Omental fat pad (tissue), 4 donors: ENCODE data around the gene NOS2. TPM values are rescaled to one million over a fixed set of nuclear protein-coding genes. Genes with fewer than 3 reads are reported as not detected.
"Not testable (repeated sequence)": the region's sequence is repeated elsewhere in the genome, so short reads cannot be mapped to it uniquely, and the experiment has no call there.

Experiments
- ATAC-seq: fragments of 150-250 bp; one replicate; pipeline ENCODE4 v1.9.1; 2016; ENCODE audit warnings: mild to moderate bottlenecking, moderate library complexity; ENCODE audit not compliant: low FRiP score
- DNase-seq: peaks from one replicate; pipeline ENCODE4 v3.0.0-alpha.2; 2019; ENCODE audit warnings: low spot score
- total RNA-seq, 4 donors: library from RNA; depleted of rRNA; stranded (reverse); fragments of >200 nt; gene quantifications; one replicate each; pipeline ENCODE4 v1.1.0, GENCODE V29; 2016
- TF ChIP-seq, protein P1 (sequence below), 3 donors: fragments of 450-650 bp; IDR thresholded peaks; one replicate each; pipeline ENCODE4 v1.5.1; 2016 to 2017; ENCODE audit warnings: antibody characterized with exemption in 3 of 3, mild to moderate bottlenecking in 3 of 3, moderate library complexity in 2 of 3

NOS2 gene
- total RNA-seq, 4 donors from 2014 or later, result 0.12 to 0.19 TPM; not detected in 2

GRCh38 chr17:27755706-27756466 is 44.4 kb downstream of the NOS2 start:
- ATAC-seq, result no peak
- no peak for DNase-seq
- TF ChIP-seq, protein P1, sequence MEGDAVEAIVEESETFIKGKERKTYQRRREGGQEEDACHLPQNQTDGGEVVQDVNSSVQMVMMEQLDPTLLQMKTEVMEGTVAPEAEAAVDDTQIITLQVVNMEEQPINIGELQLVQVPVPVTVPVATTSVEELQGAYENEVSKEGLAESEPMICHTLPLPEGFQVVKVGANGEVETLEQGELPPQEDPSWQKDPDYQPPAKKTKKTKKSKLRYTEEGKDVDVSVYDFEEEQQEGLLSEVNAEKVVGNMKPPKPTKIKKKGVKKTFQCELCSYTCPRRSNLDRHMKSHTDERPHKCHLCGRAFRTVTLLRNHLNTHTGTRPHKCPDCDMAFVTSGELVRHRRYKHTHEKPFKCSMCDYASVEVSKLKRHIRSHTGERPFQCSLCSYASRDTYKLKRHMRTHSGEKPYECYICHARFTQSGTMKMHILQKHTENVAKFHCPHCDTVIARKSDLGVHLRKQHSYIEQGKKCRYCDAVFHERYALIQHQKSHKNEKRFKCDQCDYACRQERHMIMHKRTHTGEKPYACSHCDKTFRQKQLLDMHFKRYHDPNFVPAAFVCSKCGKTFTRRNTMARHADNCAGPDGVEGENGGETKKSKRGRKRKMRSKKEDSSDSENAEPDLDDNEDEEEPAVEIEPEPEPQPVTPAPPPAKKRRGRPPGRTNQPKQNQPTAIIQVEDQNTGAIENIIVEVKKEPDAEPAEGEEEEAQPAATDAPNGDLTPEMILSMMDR (IDR thresholded peaks at IDR 0.05), result no peak

DNA sequence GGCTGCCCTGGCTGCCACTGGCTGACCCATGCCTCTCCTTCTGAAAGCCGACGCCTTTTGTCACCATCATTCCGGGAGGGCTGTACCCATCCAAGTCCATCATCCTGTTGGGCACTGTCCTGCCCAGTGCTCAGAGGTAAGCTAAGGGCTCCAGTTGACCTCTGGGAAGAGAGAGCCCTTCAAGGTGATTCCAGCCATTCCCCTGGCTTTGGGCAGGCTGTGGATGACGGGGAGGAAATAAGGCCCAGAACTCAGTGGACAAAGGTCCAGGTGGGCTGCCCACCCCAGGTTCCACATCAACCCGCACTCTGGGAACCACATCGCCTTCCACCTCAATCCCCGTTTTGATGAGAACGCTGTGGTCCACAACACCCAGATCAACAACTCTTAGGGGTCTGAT is 45.8 kb downstream of the NOS2 start:
- TF ChIP-seq, protein P1 (IDR thresholded peaks at IDR 0.05), result no peak
- DNase-seq (no peak), ATAC-seq (no peak)

DNA sequence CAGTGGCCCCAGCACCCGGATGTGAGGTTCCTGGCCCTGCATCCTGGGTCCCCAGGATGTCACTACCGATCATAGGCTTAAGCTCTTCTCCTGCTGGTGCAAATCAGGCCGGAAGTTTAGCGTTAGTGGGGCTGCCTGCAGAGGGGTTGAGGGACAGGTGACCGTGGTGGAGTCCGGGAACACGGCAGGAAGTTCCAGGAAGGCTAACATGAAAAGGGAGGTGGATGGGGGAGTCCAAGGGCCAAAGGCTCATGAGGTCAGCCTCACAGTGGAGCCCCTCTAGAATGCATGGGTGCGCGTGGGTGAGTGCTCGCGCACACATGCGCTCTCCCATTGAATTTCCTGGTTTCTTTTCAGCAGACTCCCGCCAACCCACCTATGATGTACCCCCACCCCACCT is 46.6 kb downstream of the NOS2 start:
- DNase-seq, ATAC-seq: not testable (repeated sequence)

DNA sequence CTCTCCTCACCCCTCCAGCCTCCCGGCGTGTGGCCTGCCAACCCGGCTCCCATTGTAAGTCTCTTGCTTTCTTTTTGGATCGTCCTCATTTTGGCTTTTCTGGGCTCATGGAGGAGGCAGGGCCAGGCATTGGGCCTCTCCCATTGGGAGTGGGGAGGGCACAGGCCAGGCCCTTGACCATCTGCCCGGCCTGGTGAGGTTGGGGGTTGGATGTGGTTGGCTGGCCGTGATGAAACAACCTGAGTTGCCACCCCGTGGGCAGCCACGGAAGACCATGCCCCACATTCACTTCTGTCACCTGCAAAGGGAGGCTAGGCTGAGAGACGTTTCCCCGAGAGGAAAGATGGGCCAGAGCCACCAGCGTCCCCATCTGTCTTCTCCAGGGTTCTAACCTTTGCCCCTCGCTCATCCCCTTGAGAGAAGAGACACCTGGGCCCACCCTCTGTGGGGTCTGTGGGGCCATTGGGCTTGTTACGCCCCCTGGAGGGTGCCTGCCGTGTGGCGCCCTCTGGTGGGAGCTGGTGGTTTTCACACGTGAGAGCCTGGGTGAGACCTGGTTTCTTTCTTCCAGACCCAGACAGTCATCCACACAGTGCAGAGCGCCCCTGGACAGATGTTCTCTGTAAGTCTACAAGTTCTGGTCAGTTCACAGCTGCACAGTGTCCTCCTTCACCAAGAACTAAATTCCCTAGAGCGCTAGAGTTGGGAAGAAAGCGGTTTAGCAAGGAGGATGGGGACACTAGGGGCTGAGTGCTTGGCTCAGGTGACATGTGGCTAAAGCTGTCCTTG is 47.3 kb downstream of the NOS2 start:
- ATAC-seq, DNase-seq: not testable (repeated sequence)

GRCh38 chr17:27751622-27752490 is 48.5 kb downstream of the NOS2 start:
- no peak for ATAC-seq
- no peak for DNase-seq
- TF ChIP-seq, protein P1 (IDR thresholded peaks at IDR 0.05), result no peak

DNA sequence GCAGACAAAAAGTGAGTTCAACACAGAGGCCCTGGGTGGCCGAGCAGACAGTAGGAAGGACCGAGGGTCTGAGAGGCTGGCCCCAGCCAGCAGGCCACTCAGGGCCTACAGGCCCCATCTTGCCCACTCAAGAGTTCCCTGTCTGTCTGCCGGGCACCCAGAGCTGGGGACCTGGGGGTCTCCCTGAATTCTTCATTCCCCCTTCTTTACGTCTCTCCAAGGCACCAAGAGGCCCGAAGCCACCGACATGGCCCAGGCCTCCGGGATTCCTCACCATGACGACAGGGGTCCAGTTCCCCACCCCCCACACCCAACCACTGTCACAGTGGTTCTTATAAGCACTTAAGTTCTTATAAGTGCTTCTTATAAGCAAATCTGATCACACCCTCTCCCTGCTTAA is 49.2 kb downstream of the NOS2 start:
- ATAC-seq, result no peak
- DNase-seq, result no peak
- TF ChIP-seq, protein P1 (IDR thresholded peaks at IDR 0.05), result no peak

DNA sequence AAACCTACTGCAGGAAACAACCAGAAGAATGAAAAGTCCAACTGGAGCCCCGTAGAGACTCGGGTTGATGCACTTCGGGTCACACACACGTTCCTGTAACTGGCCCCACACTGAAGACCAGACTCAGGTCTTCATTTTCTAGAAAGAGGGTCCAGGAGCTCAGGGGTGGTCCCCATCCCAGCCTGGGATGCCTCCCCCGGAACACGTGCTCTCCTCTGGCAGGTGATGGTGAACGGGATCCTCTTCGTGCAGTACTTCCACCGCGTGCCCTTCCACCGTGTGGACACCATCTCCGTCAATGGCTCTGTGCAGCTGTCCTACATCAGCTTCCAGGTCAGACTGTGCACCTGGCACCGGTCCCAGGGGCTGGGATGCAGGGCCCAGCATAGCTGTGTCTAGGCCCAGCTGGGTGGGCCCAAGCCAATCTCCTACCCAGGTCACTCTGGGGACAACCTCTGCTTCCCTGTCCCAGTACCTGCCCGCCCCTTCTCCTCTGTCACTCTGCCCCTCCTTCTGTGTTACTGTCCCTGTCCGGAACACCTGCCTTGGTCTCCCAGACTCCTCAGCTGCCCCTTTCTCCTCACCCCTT is 50.7 kb downstream of the NOS2 start:
- not testable (repeated sequence) for ATAC-seq, DNase-seq

DNA sequence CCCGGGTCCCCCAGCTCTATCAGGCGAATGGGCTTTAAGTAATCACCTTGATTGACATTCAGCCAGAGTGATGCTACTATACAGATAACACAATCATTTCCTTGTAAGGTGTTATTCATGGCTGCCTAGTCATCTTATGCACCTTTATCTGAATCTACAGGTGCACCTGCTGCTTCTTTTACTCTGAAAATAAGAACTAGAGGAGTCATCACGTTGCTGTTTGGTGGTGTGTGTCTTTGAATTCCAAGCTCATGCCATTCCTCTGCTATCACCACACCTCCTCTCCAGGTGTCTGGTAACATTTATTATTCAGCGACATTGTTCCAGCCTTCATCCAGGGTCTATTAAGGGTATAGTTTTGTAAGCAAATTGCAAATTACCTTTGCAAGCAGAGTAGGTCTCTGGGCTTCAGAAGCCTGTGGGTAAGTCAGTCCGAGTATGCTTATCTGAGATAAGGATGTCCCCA is 51.9 kb downstream of the NOS2 start:
- no peak for ATAC-seq
- TF ChIP-seq, protein P1 (IDR thresholded peaks at IDR 0.05), result no peak
- DNase-seq, result no peak
